Measurements from ENCODE around the gene GRK4. TPM values are rescaled to one million over a fixed set of nuclear protein-coding genes. Genes with fewer than 3 reads are reported as not detected.

Gene GRK4
- polyA plus RNA-seq, 1 of the 3 experiments (the other 2 are of a cell fraction) = 2.7 TPM

GRCh38 chr4:3077796-3078195 is 114.4 kb downstream of the GRK4 start (continued):
- TF ChIP-seq USF1 (IDR thresholded peaks at IDR 0.05; ENCODE audit: borderline replicate concordance, low read depth) (no peak), RAD21 (IDR thresholded peaks at IDR 0.05; ENCODE audit: low read length) (no peak), MXI1 (IDR thresholded peaks at IDR 0.05; ENCODE audit: low read depth, low read length) (no peak), RXRA (IDR thresholded peaks at IDR 0.05; ENCODE audit: borderline replicate concordance, low read depth) (no peak), YY1 (IDR thresholded peaks at IDR 0.05; ENCODE audit: low read depth) (no peak)

DNA sequence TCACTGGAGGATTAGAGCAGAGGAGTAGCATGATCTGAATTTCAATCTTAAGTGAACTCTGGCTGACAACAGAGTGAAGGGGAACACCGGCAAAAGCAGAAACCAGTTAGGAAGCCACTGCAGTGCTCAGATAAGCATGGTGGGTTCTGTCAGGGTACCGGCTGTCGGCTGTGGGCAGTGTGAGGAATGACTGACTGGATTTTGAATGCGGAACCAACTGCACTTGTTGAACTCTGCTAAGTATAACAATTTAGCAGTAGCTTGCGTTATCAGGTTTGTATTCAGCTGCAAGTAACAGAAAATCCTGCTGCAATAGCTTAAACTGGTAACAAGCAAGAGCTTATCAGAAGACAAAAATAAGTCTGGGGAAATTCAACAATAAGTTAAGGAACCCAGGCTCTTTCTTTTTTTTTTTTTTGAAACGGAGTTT is 116.3 kb downstream of the GRK4 start:
- no peak overlapping the region for H3K27ac ChIP-seq (ENCODE audit: low read depth in 2 of 2, low read length in 1 of 2)
- H3K9me2 ChIP-seq = no peaks in the 10 kb centered on the region
- H3K4me2 ChIP-seq = no peak overlapping the region
- no peak overlapping the region for H3K9ac ChIP-seq
- ChIA-PET CTCF (interaction anchor here (0.9 to 1.2 kb wide), 4 partner anchors 28 to 102 kb away, joined by 3 read pairs; no protein-coding TSS in a partner anchor), POLR2A (no interaction called here)
- H3K36me3 ChIP-seq (replicated peaks in 1 of 2; ENCODE audit: control insufficient read depth in 1 of 2, insufficient read depth in 2 of 2, low read length in 1 of 2) = no peaks in the 10 kb centered on the region
- H3K27me3 ChIP-seq (ENCODE audit: insufficient read depth) = no peaks in the 10 kb centered on the region
- H3K4me1 ChIP-seq (ENCODE audit: control insufficient read depth in 1 of 2, insufficient read depth in 2 of 2, low read depth in 1 of 2, low read length in 1 of 2) = peaks cover 6 to 9% of the 10 kb centered on the region in 2 experiments; a peak in 3 of 4 replicates
- DNase-seq = no peak
- H4K20me1 ChIP-seq (ENCODE audit: insufficient read depth) = peaks cover 84% of the 10 kb centered on the region
- no peaks in the 10 kb centered on the region for H3K9me3 ChIP-seq
- peaks cover 8% of the 10 kb centered on the region for H3F3A ChIP-seq (replicated peaks; ENCODE audit: insufficient read depth)
- 94% methylated on average over 6 of the region's 6 CpGs for WGBS (ENCODE audit: low lambda C conversion rate)
- peaks cover 95% of the 10 kb centered on the region for H3K79me2 ChIP-seq (ENCODE audit: insufficient read depth)
- no peak overlapping the region for H3K4me3 ChIP-seq (ENCODE audit: low read depth in 2 of 2, low read length in 1 of 2)
- no peak overlapping the region for H2AFZ ChIP-seq (ENCODE audit: low read depth)
- TF ChIP-seq FOXJ3 (CRISPR knock-in tag; IDR thresholded peaks at IDR 0.05) = no peak
- TF ChIP-seq EZH2phosphoT487 (IDR thresholded peaks at IDR 0.05; ENCODE audit: borderline replicate concordance, low read depth) = no peak
- no peak for TF ChIP-seq ELF1 (IDR thresholded peaks at IDR 0.05)
- no peak for TF ChIP-seq FOSL2 (IDR thresholded peaks at IDR 0.05; ENCODE audit: borderline replicate concordance, low read depth)
- TF ChIP-seq RFX5 (IDR thresholded peaks at IDR 0.05; ENCODE audit: low read length) = no peak
- no peak for TF ChIP-seq GATA2 (CRISPR knock-in tag; IDR thresholded peaks at IDR 0.05)
- TF ChIP-seq CTCF (IDR thresholded peaks at IDR 0.05) = no peak
- no peak for TF ChIP-seq GABPA (IDR thresholded peaks at IDR 0.05; ENCODE audit: low read depth)
- TF ChIP-seq CHD2 (IDR thresholded peaks at IDR 0.05; ENCODE audit: low read length, partially characterized antibody) = no peak
- TF ChIP-seq YY1 (IDR thresholded peaks at IDR 0.05; ENCODE audit: low read depth) = no peak
- TF ChIP-seq, protein P1, sequence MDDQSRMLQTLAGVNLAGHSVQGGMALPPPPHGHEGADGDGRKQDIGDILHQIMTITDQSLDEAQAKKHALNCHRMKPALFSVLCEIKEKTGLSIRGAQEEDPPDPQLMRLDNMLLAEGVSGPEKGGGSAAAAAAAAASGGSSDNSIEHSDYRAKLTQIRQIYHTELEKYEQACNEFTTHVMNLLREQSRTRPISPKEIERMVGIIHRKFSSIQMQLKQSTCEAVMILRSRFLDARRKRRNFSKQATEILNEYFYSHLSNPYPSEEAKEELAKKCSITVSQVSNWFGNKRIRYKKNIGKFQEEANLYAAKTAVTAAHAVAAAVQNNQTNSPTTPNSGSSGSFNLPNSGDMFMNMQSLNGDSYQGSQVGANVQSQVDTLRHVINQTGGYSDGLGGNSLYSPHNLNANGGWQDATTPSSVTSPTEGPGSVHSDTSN (IDR thresholded peaks at IDR 0.05) = no peak
- TF ChIP-seq RXRA (IDR thresholded peaks at IDR 0.05; ENCODE audit: borderline replicate concordance, low read depth) = no peak
- no peak for TF ChIP-seq TCF12 (IDR thresholded peaks at IDR 0.05)
- TF ChIP-seq JUND (IDR thresholded peaks at IDR 0.05) = no peak
- TF ChIP-seq MXI1 (IDR thresholded peaks at IDR 0.05; ENCODE audit: low read depth, low read length) = no peak
- TF ChIP-seq, protein P2, sequence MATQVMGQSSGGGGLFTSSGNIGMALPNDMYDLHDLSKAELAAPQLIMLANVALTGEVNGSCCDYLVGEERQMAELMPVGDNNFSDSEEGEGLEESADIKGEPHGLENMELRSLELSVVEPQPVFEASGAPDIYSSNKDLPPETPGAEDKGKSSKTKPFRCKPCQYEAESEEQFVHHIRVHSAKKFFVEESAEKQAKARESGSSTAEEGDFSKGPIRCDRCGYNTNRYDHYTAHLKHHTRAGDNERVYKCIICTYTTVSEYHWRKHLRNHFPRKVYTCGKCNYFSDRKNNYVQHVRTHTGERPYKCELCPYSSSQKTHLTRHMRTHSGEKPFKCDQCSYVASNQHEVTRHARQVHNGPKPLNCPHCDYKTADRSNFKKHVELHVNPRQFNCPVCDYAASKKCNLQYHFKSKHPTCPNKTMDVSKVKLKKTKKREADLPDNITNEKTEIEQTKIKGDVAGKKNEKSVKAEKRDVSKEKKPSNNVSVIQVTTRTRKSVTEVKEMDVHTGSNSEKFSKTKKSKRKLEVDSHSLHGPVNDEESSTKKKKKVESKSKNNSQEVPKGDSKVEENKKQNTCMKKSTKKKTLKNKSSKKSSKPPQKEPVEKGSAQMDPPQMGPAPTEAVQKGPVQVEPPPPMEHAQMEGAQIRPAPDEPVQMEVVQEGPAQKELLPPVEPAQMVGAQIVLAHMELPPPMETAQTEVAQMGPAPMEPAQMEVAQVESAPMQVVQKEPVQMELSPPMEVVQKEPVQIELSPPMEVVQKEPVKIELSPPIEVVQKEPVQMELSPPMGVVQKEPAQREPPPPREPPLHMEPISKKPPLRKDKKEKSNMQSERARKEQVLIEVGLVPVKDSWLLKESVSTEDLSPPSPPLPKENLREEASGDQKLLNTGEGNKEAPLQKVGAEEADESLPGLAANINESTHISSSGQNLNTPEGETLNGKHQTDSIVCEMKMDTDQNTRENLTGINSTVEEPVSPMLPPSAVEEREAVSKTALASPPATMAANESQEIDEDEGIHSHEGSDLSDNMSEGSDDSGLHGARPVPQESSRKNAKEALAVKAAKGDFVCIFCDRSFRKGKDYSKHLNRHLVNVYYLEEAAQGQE (IDR thresholded peaks at IDR 0.05; ENCODE audit: low read depth, low read length) = no peak
- TF ChIP-seq RCOR1 (IDR thresholded peaks at IDR 0.05; ENCODE audit: low read length) = no peak
- TF ChIP-seq SMC3 (IDR thresholded peaks at IDR 0.05; ENCODE audit: low read depth, low read length) = no peak
- TF ChIP-seq, protein P3, sequence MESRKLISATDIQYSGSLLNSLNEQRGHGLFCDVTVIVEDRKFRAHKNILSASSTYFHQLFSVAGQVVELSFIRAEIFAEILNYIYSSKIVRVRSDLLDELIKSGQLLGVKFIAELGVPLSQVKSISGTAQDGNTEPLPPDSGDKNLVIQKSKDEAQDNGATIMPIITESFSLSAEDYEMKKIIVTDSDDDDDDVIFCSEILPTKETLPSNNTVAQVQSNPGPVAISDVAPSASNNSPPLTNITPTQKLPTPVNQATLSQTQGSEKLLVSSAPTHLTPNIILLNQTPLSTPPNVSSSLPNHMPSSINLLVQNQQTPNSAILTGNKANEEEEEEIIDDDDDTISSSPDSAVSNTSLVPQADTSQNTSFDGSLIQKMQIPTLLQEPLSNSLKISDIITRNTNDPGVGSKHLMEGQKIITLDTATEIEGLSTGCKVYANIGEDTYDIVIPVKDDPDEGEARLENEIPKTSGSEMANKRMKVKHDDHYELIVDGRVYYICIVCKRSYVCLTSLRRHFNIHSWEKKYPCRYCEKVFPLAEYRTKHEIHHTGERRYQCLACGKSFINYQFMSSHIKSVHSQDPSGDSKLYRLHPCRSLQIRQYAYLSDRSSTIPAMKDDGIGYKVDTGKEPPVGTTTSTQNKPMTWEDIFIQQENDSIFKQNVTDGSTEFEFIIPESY (IDR thresholded peaks at IDR 0.05; ENCODE audit: borderline replicate concordance, low read depth) = no peak
- TF ChIP-seq TEAD4 (IDR thresholded peaks at IDR 0.05; ENCODE audit: borderline replicate concordance, insufficient read depth) = no peak
